CD8-positive, alpha-beta memory T cell (primary cell): ENCODE measurements around the gene NFATC3. TPM values are rescaled to one million over a fixed set of nuclear protein-coding genes. Genes with fewer than 3 reads are reported as not detected.
A peak's percentile ranks its signal among the peaks of the same experiment; 100 is the strongest.

Source experiments
- CTCF ChIA-PET: fragments of 350-600 bp; sonication (Branson Sonifier 250); formaldehyde crosslinking; loops from one replicate; lab custom pipeline; 2021; ENCODE audit warnings: antibody characterized with exemption; lab: Charles Lee
- POLR2A ChIA-PET: fragments of 350-600 bp; sonication (Branson Sonifier 250); formaldehyde crosslinking; loops from one replicate; lab custom pipeline; 2021; ENCODE audit warnings: antibody characterized with exemption; lab: Charles Lee
- DNase-seq, 5 donors: peaks; one replicate each; pipeline versions ENCODE4 v3.0.0 to v3.0.0-alpha.2; 2020 to 2022; ENCODE audit warnings: mixed read lengths in 1 of 5
- H3K27ac ChIP-seq: one replicate; pipeline ENCODE4 v1.7.0; 2013; ENCODE audit warnings: low read depth, mild to moderate bottlenecking, low read length, moderate library complexity
- H3K27me3 ChIP-seq: 2 replicates; pipeline ENCODE4 v1.7.0; 2013; ENCODE audit warnings: low read length, mild to moderate bottlenecking; ENCODE audit not compliant: insufficient read depth, poor library complexity, severe bottlenecking
- H3K36me3 ChIP-seq: 2 replicates; pipeline ENCODE4 v1.7.0; 2013; ENCODE audit warnings: mild to moderate bottlenecking, low read length, moderate library complexity; ENCODE audit not compliant: insufficient read depth
- H3K4me1 ChIP-seq: 2 replicates; pipeline ENCODE4 v1.7.0; 2013; ENCODE audit warnings: mild to moderate bottlenecking, low read length, moderate library complexity; ENCODE audit not compliant: insufficient read depth
- H3K4me3 ChIP-seq: 2 replicates; pipeline ENCODE4 v1.7.0; 2013; ENCODE audit warnings: mild to moderate bottlenecking, low read length
- H3K9me3 ChIP-seq: 2 replicates; pipeline ENCODE4 v1.7.0; 2013; ENCODE audit warnings: mild to moderate bottlenecking, low read length
- H3K27ac Mint-ChIP-seq, 8 donors: one replicate each; pipeline ENCODE4 v1.8.0; 2020 to 2021; ENCODE audit warnings: mixed read lengths in 8 of 8, mild to moderate bottlenecking in 6 of 8, inconsistent platforms in 3 of 8, moderate library complexity in 3 of 8
- H3K27me3 Mint-ChIP-seq, 2 donors: one replicate each; pipeline ENCODE4 v1.8.0; 2020 to 2021; ENCODE audit warnings: mixed read lengths in 2 of 2, mild to moderate bottlenecking in 1 of 2, moderate library complexity in 1 of 2
- H3K36me3 Mint-ChIP-seq, 3 donors: one replicate each; pipeline ENCODE4 v1.8.0; 2020 to 2021; ENCODE audit warnings: mixed read lengths in 3 of 3, inconsistent platforms in 1 of 3, mild to moderate bottlenecking in 1 of 3
- H3K4me1 Mint-ChIP-seq, 3 donors: one replicate each; pipeline ENCODE4 v1.8.0; 2020 to 2021; ENCODE audit warnings: mixed read lengths in 3 of 3, inconsistent platforms in 1 of 3, mild to moderate bottlenecking in 1 of 3
- H3K4me3 Mint-ChIP-seq, 7 donors: one replicate each; pipeline ENCODE4 v1.8.0; 2020 to 2021; ENCODE audit warnings: mixed read lengths in 7 of 7, mild to moderate bottlenecking in 6 of 7, moderate library complexity in 4 of 7, inconsistent platforms in 2 of 7
- H3K9me3 Mint-ChIP-seq, 5 donors: one replicate each; pipeline ENCODE4 v1.8.0; 2020 to 2022; ENCODE audit warnings: mixed read lengths in 5 of 5, mild to moderate bottlenecking in 3 of 5, moderate library complexity in 2 of 5, inconsistent platforms in 1 of 5
- polyA plus RNA-seq: library from polyadenylated mRNA; unstranded; fragments of 300-500 nt; fragmentation: Illumina TruSeq; gene quantifications from one replicate; pipeline ENCODE4 v1.2.3, GENCODE V29; 2021
- total RNA-seq, 2 experiments: library from RNA; stranded (reverse); gene quantifications; one replicate each; pipeline ENCODE4 v1.2.3, GENCODE V29; 2021

NFATC3 gene
- total RNA-seq (10 to 100 TPM; 91.1 to 95.9 TPM), polyA plus RNA-seq (120 TPM)

- H3K4me1 ChIP-seq = peaks cover 74% of the 10 kb centered on the region
- Mint-ChIP-seq H3K9me3 (no peaks in the 10 kb centered on the region), H3K4me3 (peak within 1 kb of the TSS; percentile 85 to 93 (median 89)), H3K36me3 (peaks cover 0 to 12% (median 0%) of the 10 kb centered on the region in 3 donors), H3K27ac (peak within 1 kb of the TSS; percentile 86 to 98 (median 94)), H3K4me1 (peaks cover 68 to 77% (median 74%) of the 10 kb centered on the region in 3 donors), H3K27me3 (no peaks in the 10 kb centered on the region)
- H3K4me3 ChIP-seq = peak within 1 kb of the TSS; percentile 96
- H3K27me3 ChIP-seq = no peaks in the 10 kb centered on the region
- H3K36me3 ChIP-seq = no peaks in the 10 kb centered on the region
- DNase-seq = peak; percentile 97 to 99 (median 99)
- POLR2A ChIA-PET = interaction anchor here (0.5 to 2.8 kb wide), 14 partner anchors 10 to 522 kb away, joined by 3 to 31 read pairs (median 6); partner anchors contain the start of genes DDX28, DUS2, ESRP2 and PLA2G15
- H3K27ac ChIP-seq = peak within 1 kb of the TSS; percentile 79
- H3K9me3 ChIP-seq = no peaks in the 10 kb centered on the region
- CTCF ChIA-PET = interaction anchor here (0.8 to 6.3 kb wide), 20 partner anchors 9 to 269 kb away, joined by 3 to 111 read pairs (median 4); partner anchors contain the start of gene ESRP2
Observed at GRCh38 chr16:68085259-68086071, at the start of gene NFATC3. Gene NFATC3, plus strand, starts transcription at chr16:68085370. Its CDS starts 312 bp downstream, at chr16:68085682.

DNA sequence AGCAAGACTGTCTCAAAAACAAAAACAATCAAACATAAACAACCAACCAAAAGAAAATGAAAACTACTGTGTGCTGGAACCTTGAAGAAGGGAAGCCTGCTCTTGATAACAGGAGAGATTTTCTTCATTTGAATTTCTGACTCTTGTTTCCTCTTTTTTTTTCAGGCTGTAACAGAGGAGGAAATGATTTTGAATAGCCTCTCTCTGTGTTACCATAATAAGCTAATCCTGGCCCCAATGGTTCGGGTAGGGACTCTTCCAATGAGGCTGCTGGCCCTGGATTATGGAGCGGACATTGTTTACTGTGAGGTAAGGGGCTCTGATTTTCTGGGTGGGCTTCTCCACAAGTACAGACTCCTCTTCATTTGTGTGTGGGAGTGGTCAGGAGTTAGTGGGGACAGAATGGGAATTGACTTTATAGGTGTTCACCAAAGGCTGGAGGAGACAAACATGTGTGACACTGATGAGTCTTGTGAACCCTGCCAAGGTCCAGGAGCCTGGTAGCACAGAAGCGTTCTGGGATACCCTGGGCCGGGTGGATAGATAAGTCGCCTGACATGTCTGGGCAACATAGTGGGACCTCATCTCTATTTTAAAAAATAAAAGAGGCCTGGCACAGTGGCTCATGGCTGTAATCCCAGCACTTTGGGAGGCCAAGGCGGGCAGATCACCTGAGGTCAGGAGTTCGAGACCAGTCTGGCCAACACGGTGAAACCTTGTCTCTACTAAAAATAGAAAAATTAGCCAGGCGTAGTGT, 47.2 kb upstream of the NFATC3 start:
- Mint-ChIP-seq H3K4me1 (peaks cover 16 to 18% (median 16%) of the 10 kb centered on the region in 3 donors), H3K36me3 (peaks cover 4 to 24% (median 11%) of the 10 kb centered on the region in 3 donors), H3K4me3 (no peak overlapping the region), H3K27ac (peak overlapping the region in 1 of 8 donors; percentile 36), H3K27me3 (no peaks in the 10 kb centered on the region), H3K9me3 (no peaks in the 10 kb centered on the region)
- H3K36me3 ChIP-seq = no peaks in the 10 kb centered on the region
- no peak overlapping the region for H3K4me3 ChIP-seq
- ChIA-PET CTCF (interaction anchor here (1.0 to 7.1 kb wide), 3 partner anchors 27 to 221 kb away, joined by 3 to 44 read pairs (median 3); partner anchors contain the start of gene NRN1L), POLR2A (interaction anchor here (0.7 kb wide), 1 partner anchor 92 kb away, joined by 3 read pairs; no protein-coding TSS in a partner anchor)
- H3K4me1 ChIP-seq = peaks cover 8% of the 10 kb centered on the region
- no peak for DNase-seq
- no peaks in the 10 kb centered on the region for H3K9me3 ChIP-seq
- no peaks in the 10 kb centered on the region for H3K27me3 ChIP-seq
- H3K27ac ChIP-seq = no peak overlapping the region

GRCh38 chr16:68040506-68041288, 44.5 kb upstream of the NFATC3 start:
- Mint-ChIP-seq H3K36me3 (peaks cover 4 to 27% (median 8%) of the 10 kb centered on the region in 3 donors), H3K9me3 (no peaks in the 10 kb centered on the region), H3K4me1 (peaks cover 13 to 22% (median 16%) of the 10 kb centered on the region in 3 donors), H3K27ac (peak overlapping the region in 6 of 8 donors; percentile 51 to 92 (median 78)), H3K27me3 (no peaks in the 10 kb centered on the region), H3K4me3 (no peak overlapping the region)
- ChIA-PET POLR2A (interaction anchor here (0.6 to 1.4 kb wide), 6 partner anchors 13 to 156 kb away, joined by 3 to 5 read pairs (median 3); partner anchors contain the start of gene NRN1L), CTCF (interaction anchor here (0.5 to 7.1 kb wide), 47 partner anchors 8 to 523 kb away, joined by 3 to 44 read pairs (median 5); partner anchors contain the start of genes DDX28, DPEP2, DPEP2NB and DPEP3)
- Histone ChIP-seq H3K4me3 (no peak overlapping the region), H3K9me3 (no peaks in the 10 kb centered on the region), H3K36me3 (no peaks in the 10 kb centered on the region), H3K27me3 (no peaks in the 10 kb centered on the region), H3K27ac (no peak overlapping the region), H3K4me1 (peaks cover 8% of the 10 kb centered on the region)
- peak; percentile 81 to 91 (median 85) for DNase-seq

GRCh38 chr16:68041783-68042182, 43.4 kb upstream of the NFATC3 start:
- CTCF ChIA-PET = interaction anchor here (1.1 to 7.1 kb wide), 19 partner anchors 12 to 521 kb away, joined by 3 to 44 read pairs (median 9); partner anchors contain the start of genes DDX28, DPEP3, DUS2 and NFATC3
- no peak overlapping the region for H3K27ac ChIP-seq

GRCh38 chr16:68046106-68046505, 39.1 kb upstream of the NFATC3 start:
- Mint-ChIP-seq H3K27ac (peak overlapping the region in 2 of 8 donors; percentile 28 to 90), H3K4me1 (peaks cover 2 to 8% (median 4%) of the 10 kb centered on the region in 3 donors), H3K9me3 (no peaks in the 10 kb centered on the region), H3K36me3 (peaks cover 0 to 40% (median 7%) of the 10 kb centered on the region in 3 donors), H3K4me3 (no peak overlapping the region), H3K27me3 (no peaks in the 10 kb centered on the region)
- Histone ChIP-seq H3K27ac (no peak overlapping the region), H3K36me3 (peaks cover 9% of the 10 kb centered on the region), H3K9me3 (no peaks in the 10 kb centered on the region), H3K4me3 (no peak overlapping the region), H3K27me3 (no peaks in the 10 kb centered on the region), H3K4me1 (no peaks in the 10 kb centered on the region)
- no peak for DNase-seq
- POLR2A ChIA-PET = no interaction called here
- CTCF ChIA-PET = interaction anchor here (0.9 to 1.0 kb wide), 2 partner anchors 104 to 215 kb away, joined by 3 read pairs; no protein-coding TSS in a partner anchor

More at GRCh38 chr16:68041783-68042182, 43.4 kb upstream of the NFATC3 start:
- Mint-ChIP-seq H3K27me3 (no peaks in the 10 kb centered on the region), H3K27ac (peak overlapping the region in 3 of 8 donors; percentile 17 to 26 (median 23)), H3K36me3 (peaks cover 4 to 28% (median 6%) of the 10 kb centered on the region in 3 donors), H3K4me3 (no peak overlapping the region), H3K9me3 (no peaks in the 10 kb centered on the region), H3K4me1 (peaks cover 12 to 22% (median 16%) of the 10 kb centered on the region in 3 donors)
- Histone ChIP-seq H3K4me3 (no peak overlapping the region), H3K4me1 (peaks cover 8% of the 10 kb centered on the region), H3K36me3 (no peaks in the 10 kb centered on the region), H3K9me3 (no peaks in the 10 kb centered on the region), H3K27me3 (no peaks in the 10 kb centered on the region)
- POLR2A ChIA-PET = no interaction called here
- DNase-seq = no peak

DNA sequence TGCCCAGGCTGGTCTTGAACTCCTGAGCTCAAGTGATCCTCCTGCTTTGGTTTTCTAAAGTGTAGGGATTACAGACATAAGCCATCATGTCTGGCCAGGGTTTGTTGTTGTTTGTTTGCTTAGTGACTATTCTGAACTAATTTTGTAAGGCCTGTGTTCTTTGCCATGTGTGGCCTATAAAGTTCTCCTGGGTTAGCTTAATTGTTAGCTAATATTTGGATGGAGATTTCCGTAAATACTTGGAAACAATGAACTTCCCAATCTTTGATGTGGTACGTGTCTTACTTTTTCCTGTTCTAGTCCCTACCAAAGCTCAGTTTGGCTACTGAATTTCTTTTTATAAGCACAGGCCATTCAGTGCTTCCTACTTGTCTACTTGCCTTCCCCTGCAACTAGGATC, 37.2 kb upstream of the NFATC3 start:
- Histone ChIP-seq H3K9me3 (no peaks in the 10 kb centered on the region), H3K27me3 (no peaks in the 10 kb centered on the region), H3K4me3 (no peak overlapping the region), H3K27ac (no peak overlapping the region), H3K36me3 (peaks cover 14% of the 10 kb centered on the region), H3K4me1 (no peaks in the 10 kb centered on the region)
- no peak for DNase-seq
- ChIA-PET POLR2A (no interaction called here), CTCF (interaction anchor here (0.7 to 1.1 kb wide), 3 partner anchors 20 to 164 kb away, joined by 3 to 4 read pairs (median 3); no protein-coding TSS in a partner anchor)
- Mint-ChIP-seq H3K27ac (peak overlapping the region in 4 of 8 donors; percentile 8 to 46 (median 26)), H3K4me1 (peaks cover 2 to 8% (median 4%) of the 10 kb centered on the region in 3 donors), H3K4me3 (no peak overlapping the region), H3K9me3 (no peaks in the 10 kb centered on the region), H3K27me3 (no peaks in the 10 kb centered on the region), H3K36me3 (peaks cover 0 to 48% (median 8%) of the 10 kb centered on the region in 3 donors)

- Mint-ChIP-seq H3K27me3 (no peaks in the 10 kb centered on the region), H3K9me3 (no peaks in the 10 kb centered on the region), H3K36me3 (peaks cover 0 to 59% (median 19%) of the 10 kb centered on the region in 3 donors), H3K27ac (peak overlapping the region in 2 of 8 donors; percentile 44 to 50), H3K4me3 (no peak overlapping the region), H3K4me1 (peaks cover 2 to 4% (median 4%) of the 10 kb centered on the region in 3 donors)
- peaks cover 14% of the 10 kb centered on the region for H3K36me3 ChIP-seq
- ChIA-PET CTCF (interaction anchor here (1.0 kb wide), 1 partner anchor 9 kb away, joined by 3 read pairs; no protein-coding TSS in a partner anchor), POLR2A (no interaction called here)
- H3K4me3 ChIP-seq = no peak overlapping the region
- H3K4me1 ChIP-seq = no peaks in the 10 kb centered on the region
- H3K27ac ChIP-seq = no peak overlapping the region
- H3K27me3 ChIP-seq = no peaks in the 10 kb centered on the region
- no peak for DNase-seq
- H3K9me3 ChIP-seq = no peaks in the 10 kb centered on the region
Observed at GRCh38 chr16:68049449-68049848, 35.7 kb upstream of the NFATC3 start.
